Subcutaneous adipose tissue (tissue), 4 donors: Measurements from ENCODE around the gene C16orf95. TPM values are rescaled to one million over a fixed set of nuclear protein-coding genes. Genes with fewer than 3 reads are reported as not detected.

Experiments used
- total RNA-seq, 4 donors: library from RNA; depleted of rRNA; stranded (reverse); fragments of >200 nt; gene quantifications; one replicate each; pipeline ENCODE4 v1.1.0, GENCODE V29; 2016
- TF ChIP-seq, protein P1 (sequence below): fragments of 450-650 bp; IDR thresholded peaks from one replicate; pipeline ENCODE4 v1.5.1; 2016; ENCODE audit warnings: low read depth, mild to moderate bottlenecking, control low read depth, antibody characterized with exemption, moderate library complexity

The C16orf95 gene
- total RNA-seq, 4 donors from 2014 or later: 1.3 to 6.2 (median 1.8) TPM

- TF ChIP-seq, protein P1, sequence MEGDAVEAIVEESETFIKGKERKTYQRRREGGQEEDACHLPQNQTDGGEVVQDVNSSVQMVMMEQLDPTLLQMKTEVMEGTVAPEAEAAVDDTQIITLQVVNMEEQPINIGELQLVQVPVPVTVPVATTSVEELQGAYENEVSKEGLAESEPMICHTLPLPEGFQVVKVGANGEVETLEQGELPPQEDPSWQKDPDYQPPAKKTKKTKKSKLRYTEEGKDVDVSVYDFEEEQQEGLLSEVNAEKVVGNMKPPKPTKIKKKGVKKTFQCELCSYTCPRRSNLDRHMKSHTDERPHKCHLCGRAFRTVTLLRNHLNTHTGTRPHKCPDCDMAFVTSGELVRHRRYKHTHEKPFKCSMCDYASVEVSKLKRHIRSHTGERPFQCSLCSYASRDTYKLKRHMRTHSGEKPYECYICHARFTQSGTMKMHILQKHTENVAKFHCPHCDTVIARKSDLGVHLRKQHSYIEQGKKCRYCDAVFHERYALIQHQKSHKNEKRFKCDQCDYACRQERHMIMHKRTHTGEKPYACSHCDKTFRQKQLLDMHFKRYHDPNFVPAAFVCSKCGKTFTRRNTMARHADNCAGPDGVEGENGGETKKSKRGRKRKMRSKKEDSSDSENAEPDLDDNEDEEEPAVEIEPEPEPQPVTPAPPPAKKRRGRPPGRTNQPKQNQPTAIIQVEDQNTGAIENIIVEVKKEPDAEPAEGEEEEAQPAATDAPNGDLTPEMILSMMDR: no peak
These were observed 34.1 kb upstream of the C16orf95 start for GRCh38 chr16:87351320-87351698.

- TF ChIP-seq, protein P1: no peak
These were observed 33.6 kb upstream of the C16orf95 start for GRCh38 chr16:87350681-87351319.

DNA sequence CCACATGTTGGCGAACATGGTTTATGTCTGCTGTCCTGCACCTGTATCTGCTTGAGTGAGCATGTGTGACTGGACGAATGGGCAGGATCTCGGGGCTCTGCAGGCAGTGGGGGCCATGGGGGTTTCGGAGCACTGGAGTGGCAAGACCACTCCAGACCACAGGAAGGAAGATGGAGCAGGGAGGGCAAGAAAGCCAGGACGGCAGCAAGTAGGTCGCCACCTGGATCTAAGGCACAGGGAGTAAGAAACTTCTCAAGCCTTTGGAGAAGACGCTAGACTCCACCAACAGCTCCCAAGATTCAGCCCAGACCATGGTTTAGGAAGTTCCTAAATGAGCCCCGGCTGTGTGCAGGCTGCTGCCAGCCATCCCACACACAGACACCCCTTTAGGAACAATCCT is 32.8 kb upstream of the C16orf95 start:
- TF ChIP-seq, protein P1: no peak

DNA sequence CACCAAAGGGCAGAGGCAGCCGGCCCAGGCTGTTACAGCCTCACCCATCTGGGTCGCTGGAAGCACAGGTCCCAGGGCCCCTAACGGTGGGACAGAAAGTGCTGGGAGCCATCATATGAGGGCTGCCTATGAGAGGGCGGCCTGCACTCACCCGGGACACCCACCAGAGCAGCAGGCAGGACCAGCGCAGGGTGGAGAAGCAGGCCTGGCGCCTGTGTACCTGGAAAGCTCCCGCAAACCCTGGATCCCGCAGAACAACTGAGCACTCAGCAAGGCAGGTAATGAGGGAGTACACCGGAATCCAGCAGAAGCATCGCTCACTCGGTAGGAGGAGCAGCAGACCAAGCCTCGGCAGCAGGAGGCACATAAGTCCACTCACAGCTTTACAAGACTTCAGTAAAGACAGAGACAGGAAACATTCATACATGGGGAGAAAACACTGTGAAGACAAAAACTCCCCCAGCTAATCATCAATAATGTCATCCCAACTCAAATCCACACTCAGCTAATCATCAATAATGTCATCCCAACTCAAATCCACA is 31.5 kb upstream of the C16orf95 start:
- TF ChIP-seq, protein P1: no peak

DNA sequence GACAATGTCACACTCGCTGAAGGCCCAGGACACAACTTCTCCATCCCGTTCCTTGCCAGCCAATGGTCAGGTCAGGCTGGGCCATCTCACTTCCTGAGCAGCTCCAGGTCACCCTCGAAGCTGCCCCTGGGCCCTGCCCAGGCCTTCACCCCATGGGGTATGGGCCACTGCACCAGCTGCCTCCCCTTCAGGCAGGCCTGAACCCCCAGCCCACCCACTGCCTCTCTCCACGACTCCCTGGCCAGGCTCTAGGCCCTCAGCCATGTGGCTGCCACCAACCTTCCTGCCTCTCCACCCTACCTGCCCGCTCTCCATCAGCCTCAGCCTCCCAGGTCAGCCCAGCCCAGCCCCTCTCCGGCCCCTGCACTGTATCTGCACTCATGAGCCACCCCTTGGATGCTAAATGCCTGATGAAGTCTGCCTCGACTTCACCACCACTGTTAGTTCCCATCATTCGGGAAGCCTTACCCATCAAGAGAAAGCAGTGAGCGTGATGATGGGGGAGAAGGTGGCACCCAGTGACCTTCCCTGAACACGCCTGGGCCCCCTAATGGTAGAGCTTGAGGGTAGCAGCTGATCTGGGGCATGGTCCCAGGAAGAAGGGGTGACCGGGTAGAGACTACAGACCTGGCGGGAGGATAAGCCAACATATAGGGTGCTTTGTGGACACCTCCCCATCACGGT is 30.9 kb upstream of the C16orf95 start:
- TF ChIP-seq, protein P1: no peak

GRCh38 chr16:87346517-87347060 is 29.4 kb upstream of the C16orf95 start:
- TF ChIP-seq, protein P1: no peak

GRCh38 chr16:87345726-87346424 is 28.7 kb upstream of the C16orf95 start:
- TF ChIP-seq, protein P1: no peak
